Ishikawa (cell line): ENCODE measurements around the gene EIF4H.

Experiments
- CEBPB ChIP-seq: IDR thresholded peaks from 2 replicates; pipeline ENCODE4 v1.6.1; 2012
- CREB1 ChIP-seq: IDR thresholded peaks from 2 replicates; pipeline ENCODE4 v1.6.1; 2012; ENCODE audit warnings: low read depth
- EGR1 ChIP-seq: IDR thresholded peaks from 2 replicates; pipeline ENCODE4 v1.6.1; 2012
- EP300 ChIP-seq: IDR thresholded peaks from 2 replicates; pipeline ENCODE4 v1.6.1; 2012; ENCODE audit warnings: borderline replicate concordance
- FOXM1 ChIP-seq: IDR thresholded peaks from 2 replicates; pipeline ENCODE4 v1.6.1; 2012; ENCODE audit warnings: low read depth, borderline replicate concordance
- NFIC ChIP-seq: IDR thresholded peaks from 2 replicates; pipeline ENCODE4 v1.6.1; 2012
- RAD21 ChIP-seq: IDR thresholded peaks from 2 replicates; pipeline ENCODE4 v1.6.1; 2012; ENCODE audit warnings: low read depth
- TAF1 ChIP-seq: IDR thresholded peaks from 2 replicates; pipeline ENCODE4 v1.6.1; 2012; ENCODE audit warnings: low read depth, mild to moderate bottlenecking
- TCF12 ChIP-seq: IDR thresholded peaks from 2 replicates; pipeline ENCODE4 v1.6.1; 2012; ENCODE audit warnings: low read depth
- TEAD4 ChIP-seq: IDR thresholded peaks from 2 replicates; pipeline ENCODE4 v1.6.1; 2012
- YY1 ChIP-seq: IDR thresholded peaks from 2 replicates; pipeline ENCODE4 v1.6.1; 2012; ENCODE audit warnings: low read depth
- ZBTB7A ChIP-seq: IDR thresholded peaks from 2 replicates; pipeline ENCODE4 v1.6.1; 2012; ENCODE audit warnings: low read depth
- TF ChIP-seq, protein P1 (sequence below): IDR thresholded peaks from 2 replicates; pipeline ENCODE4 v1.6.1; 2012
- TF ChIP-seq, protein P2 (sequence below): IDR thresholded peaks from 2 replicates; pipeline ENCODE4 v1.6.1; 2012; ENCODE audit warnings: low read depth, mild to moderate bottlenecking

DNA sequence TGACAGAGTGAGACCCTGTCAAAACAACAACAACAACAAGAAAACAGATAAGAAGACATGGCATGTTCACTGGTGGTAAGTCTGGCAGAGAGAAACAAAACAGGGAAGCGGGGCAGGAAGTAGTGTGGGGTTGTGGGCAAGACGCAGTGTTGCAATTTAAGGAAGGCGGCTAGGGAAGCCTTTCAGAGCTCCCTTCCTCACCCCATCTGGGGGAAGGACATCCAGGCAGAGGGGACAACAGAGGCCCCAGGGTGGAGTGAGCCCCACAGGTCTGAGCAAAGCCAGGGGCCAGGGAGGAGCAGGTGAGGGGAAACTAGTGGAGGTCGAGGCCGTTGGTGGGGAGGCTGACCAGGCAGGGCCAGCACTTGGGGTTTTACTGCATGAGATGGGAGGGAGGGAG is 52.5 kb downstream of the EIF4H start:
- no peak for TF ChIP-seq RAD21
- TF ChIP-seq, protein P1, sequence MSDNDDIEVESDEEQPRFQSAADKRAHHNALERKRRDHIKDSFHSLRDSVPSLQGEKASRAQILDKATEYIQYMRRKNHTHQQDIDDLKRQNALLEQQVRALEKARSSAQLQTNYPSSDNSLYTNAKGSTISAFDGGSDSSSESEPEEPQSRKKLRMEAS, result no peak
- no peak for TF ChIP-seq FOXM1
- TF ChIP-seq YY1, result no peak
- TF ChIP-seq EP300, result no peak
- no peak for TF ChIP-seq EGR1
- no peak for TF ChIP-seq ZBTB7A
- no peak for TF ChIP-seq NFIC
- TF ChIP-seq TEAD4, result no peak
- TF ChIP-seq CEBPB, result no peak
- TF ChIP-seq, protein P2, sequence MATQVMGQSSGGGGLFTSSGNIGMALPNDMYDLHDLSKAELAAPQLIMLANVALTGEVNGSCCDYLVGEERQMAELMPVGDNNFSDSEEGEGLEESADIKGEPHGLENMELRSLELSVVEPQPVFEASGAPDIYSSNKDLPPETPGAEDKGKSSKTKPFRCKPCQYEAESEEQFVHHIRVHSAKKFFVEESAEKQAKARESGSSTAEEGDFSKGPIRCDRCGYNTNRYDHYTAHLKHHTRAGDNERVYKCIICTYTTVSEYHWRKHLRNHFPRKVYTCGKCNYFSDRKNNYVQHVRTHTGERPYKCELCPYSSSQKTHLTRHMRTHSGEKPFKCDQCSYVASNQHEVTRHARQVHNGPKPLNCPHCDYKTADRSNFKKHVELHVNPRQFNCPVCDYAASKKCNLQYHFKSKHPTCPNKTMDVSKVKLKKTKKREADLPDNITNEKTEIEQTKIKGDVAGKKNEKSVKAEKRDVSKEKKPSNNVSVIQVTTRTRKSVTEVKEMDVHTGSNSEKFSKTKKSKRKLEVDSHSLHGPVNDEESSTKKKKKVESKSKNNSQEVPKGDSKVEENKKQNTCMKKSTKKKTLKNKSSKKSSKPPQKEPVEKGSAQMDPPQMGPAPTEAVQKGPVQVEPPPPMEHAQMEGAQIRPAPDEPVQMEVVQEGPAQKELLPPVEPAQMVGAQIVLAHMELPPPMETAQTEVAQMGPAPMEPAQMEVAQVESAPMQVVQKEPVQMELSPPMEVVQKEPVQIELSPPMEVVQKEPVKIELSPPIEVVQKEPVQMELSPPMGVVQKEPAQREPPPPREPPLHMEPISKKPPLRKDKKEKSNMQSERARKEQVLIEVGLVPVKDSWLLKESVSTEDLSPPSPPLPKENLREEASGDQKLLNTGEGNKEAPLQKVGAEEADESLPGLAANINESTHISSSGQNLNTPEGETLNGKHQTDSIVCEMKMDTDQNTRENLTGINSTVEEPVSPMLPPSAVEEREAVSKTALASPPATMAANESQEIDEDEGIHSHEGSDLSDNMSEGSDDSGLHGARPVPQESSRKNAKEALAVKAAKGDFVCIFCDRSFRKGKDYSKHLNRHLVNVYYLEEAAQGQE, result no peak
- no peak for TF ChIP-seq TCF12
- no peak for TF ChIP-seq TAF1
- TF ChIP-seq CREB1, result no peak
